WI38 (cell line): Measurements from ENCODE around the gene NFATC2.

Experiments used
- H3K4me3 ChIP-seq: 2 replicates; pipeline ENCODE4 v1.5.1; 2011; ENCODE audit warnings: low read depth, mild to moderate bottlenecking, control low read depth, low read length
- TF ChIP-seq, protein P1 (sequence below): IDR thresholded peaks from 2 replicates; pipeline ENCODE4 v1.5.1; 2012; ENCODE audit warnings: low read depth, mild to moderate bottlenecking, control low read depth, low read length

Gene NFATC2

GRCh38 chr20:51508158-51508557 lies 34.4 kb downstream of the NFATC2 start:
- TF ChIP-seq, protein P1, sequence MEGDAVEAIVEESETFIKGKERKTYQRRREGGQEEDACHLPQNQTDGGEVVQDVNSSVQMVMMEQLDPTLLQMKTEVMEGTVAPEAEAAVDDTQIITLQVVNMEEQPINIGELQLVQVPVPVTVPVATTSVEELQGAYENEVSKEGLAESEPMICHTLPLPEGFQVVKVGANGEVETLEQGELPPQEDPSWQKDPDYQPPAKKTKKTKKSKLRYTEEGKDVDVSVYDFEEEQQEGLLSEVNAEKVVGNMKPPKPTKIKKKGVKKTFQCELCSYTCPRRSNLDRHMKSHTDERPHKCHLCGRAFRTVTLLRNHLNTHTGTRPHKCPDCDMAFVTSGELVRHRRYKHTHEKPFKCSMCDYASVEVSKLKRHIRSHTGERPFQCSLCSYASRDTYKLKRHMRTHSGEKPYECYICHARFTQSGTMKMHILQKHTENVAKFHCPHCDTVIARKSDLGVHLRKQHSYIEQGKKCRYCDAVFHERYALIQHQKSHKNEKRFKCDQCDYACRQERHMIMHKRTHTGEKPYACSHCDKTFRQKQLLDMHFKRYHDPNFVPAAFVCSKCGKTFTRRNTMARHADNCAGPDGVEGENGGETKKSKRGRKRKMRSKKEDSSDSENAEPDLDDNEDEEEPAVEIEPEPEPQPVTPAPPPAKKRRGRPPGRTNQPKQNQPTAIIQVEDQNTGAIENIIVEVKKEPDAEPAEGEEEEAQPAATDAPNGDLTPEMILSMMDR: no peak
- no peak overlapping the region for H3K4me3 ChIP-seq

- H3K4me3 ChIP-seq: no peak overlapping the region
- TF ChIP-seq, protein P1: no peak
Observed at GRCh38 chr20:51507216-51508036, 35.1 kb downstream of the NFATC2 start.

- TF ChIP-seq, protein P1: no peak
- H3K4me3 ChIP-seq: no peak overlapping the region
Observed at GRCh38 chr20:51506527-51507215, 35.8 kb downstream of the NFATC2 start.

DNA sequence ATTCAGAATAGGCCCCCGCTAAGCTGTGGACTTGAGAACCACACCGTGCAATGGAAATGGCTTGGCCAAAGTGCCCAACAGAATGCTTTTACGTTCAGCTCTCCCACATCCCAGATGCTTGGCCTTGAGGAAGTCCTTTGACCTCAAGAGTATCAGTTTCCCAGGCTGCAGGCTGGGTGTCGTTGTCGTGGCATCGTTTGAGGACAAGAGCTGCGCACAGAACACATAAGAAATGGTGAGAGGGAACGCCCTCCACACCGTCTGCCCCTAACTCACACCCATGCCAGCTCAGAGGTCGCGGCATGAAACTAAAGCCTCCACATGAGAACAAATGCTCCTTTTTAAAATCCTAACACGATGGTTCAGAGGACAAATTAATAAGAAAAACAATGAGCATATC lies 37.0 kb downstream of the NFATC2 start:
- TF ChIP-seq, protein P1: no peak
- H3K4me3 ChIP-seq: no peak overlapping the region

DNA sequence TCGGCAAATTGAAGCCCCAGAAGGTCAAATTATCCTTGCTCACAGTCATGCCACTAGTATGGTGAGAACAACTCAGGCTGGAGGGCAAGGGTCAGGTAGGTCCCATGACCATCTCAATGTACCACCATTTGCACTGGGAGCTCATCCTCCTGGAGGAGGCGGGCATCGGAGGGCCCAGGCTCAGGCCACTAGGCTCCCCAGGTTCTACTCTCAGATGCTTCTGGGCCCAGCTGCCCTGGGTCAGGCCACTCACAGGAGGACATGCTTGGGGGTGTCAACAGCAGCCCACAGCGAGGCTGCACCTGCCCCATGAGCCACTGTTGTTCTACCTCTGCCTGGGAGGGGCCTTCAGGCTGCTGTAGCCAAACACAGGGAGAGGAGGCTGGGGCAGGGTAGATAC lies 39.1 kb downstream of the NFATC2 start:
- TF ChIP-seq, protein P1: no peak
- no peak overlapping the region for H3K4me3 ChIP-seq

DNA sequence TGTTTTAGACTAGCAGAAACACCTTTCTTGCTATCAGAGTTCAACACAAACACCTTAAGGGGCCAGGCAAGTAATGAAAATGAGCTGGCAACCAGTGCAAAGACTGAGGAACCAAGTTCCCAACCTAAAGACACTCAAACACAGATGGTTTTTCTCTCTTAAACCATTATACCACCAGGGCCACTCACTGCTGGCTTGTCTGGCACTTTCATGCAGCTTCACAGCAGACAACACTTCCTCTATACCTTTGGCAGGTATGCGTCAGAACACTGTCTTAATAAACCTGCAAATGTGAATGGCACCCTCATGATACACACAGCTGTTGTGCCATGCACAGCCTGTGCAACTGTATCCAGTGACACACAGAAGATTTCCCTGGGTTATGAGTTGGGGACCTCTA lies 41.6 kb downstream of the NFATC2 start:
- TF ChIP-seq, protein P1: no peak
- H3K4me3 ChIP-seq: no peak overlapping the region

DNA sequence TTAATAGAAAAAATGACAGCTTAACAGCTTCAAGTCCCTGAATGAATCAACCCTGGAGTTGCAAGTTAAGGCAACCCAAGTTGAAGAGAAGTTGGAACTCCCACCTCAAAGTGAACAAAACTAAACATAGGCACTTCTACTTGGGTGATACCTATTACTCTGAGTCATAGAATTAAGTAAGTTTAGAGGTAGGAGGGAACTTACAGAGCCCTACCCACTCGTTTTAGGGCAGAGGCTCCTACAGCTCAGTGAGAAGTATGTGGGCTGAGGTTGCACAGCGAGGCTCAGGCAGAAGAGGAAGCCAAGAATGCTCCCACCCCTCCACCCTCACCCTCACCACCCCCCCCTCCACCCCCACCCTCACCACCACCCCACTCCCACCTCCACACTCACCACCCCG lies 42.2 kb downstream of the NFATC2 start:
- H3K4me3 ChIP-seq: no peak overlapping the region
- TF ChIP-seq, protein P1: no peak
